Activated CD4-positive, alpha-beta T cell treated with anti-CD3 and anti-CD28 coated beads, Interleukin-2, amount 10 ng/mL, durations not matched to agents 24 days and 14 days (primary cell): ENCODE results near the gene LACTB. TPM values are rescaled to one million over a fixed set of nuclear protein-coding genes. Genes with fewer than 3 reads are reported as not detected.

Experiments
- DNase-seq: peaks from one replicate; pipeline ENCODE4 v3.0.0; 2022
- H3K27ac Mint-ChIP-seq: one replicate; pipeline ENCODE4 v1.8.0; 2022; ENCODE audit warnings: mild to moderate bottlenecking, mixed read lengths
- H3K27me3 Mint-ChIP-seq: one replicate; pipeline ENCODE4 v1.8.0; 2022; ENCODE audit warnings: mixed read lengths
- H3K36me3 Mint-ChIP-seq: one replicate; pipeline ENCODE4 v1.8.0; 2022; ENCODE audit warnings: low read depth, mild to moderate bottlenecking, mixed read lengths
- H3K4me1 Mint-ChIP-seq: one replicate; pipeline ENCODE4 v1.8.0; 2021; ENCODE audit warnings: mixed read lengths
- H3K4me3 Mint-ChIP-seq: one replicate; pipeline ENCODE4 v1.8.0; 2022; ENCODE audit warnings: mild to moderate bottlenecking, moderate library complexity, mixed read lengths
- H3K9me3 Mint-ChIP-seq: one replicate; pipeline ENCODE4 v1.8.0; 2021; ENCODE audit warnings: mixed read lengths
- intact Hi-C: fragments of 100-400 bp; cut with micrococcal nuclease; formaldehyde crosslinking; loops from one replicate; pipeline ENCODE4 v1.15.1; 2023
- total RNA-seq: library from RNA; stranded (reverse); gene quantifications from 2 replicates; pipeline ENCODE4 v1.2.3, GENCODE V29; 2022

LACTB gene
- total RNA-seq, 1 donor from 2014 or later, result 15.7 TPM

- intact Hi-C loops, result no loop called here
- H3K27ac Mint-ChIP-seq, result no peak overlapping the region
- H3K36me3 Mint-ChIP-seq, result peaks cover 11% of the 10 kb centered on the region
- no peaks in the 10 kb centered on the region for H3K9me3 Mint-ChIP-seq
- no peak overlapping the region for H3K4me3 Mint-ChIP-seq
- DNase-seq, result no peak
- H3K27me3 Mint-ChIP-seq, result peaks cover 11% of the 10 kb centered on the region
- peaks cover 13% of the 10 kb centered on the region for H3K4me1 Mint-ChIP-seq
These were observed 64.4 kb downstream of the LACTB start for GRCh38 chr15:63186065-63186464.

GRCh38 chr15:63187589-63188226 lies 66.0 kb downstream of the LACTB start:
- Mint-ChIP-seq H3K9me3 (no peaks in the 10 kb centered on the region), H3K27ac (no peak overlapping the region), H3K27me3 (peaks cover 6% of the 10 kb centered on the region), H3K4me1 (peaks cover 28% of the 10 kb centered on the region), H3K36me3 (peaks cover 22% of the 10 kb centered on the region), H3K4me3 (peak overlapping the region; percentile 92)
- intact Hi-C loops, result loop anchor here (2.0 kb wide), 2 partner anchors 31 to 45 kb away; partner anchors contain the start of gene RPS27L
- no peak for DNase-seq

- H3K9me3 Mint-ChIP-seq, result no peaks in the 10 kb centered on the region
- peaks cover 25% of the 10 kb centered on the region for H3K36me3 Mint-ChIP-seq
- H3K27ac Mint-ChIP-seq, result peak overlapping the region; percentile 92
- intact Hi-C loops, result loop anchor here (2.0 kb wide), 2 partner anchors 32 to 44 kb away; partner anchors contain the start of gene RPS27L
- peaks cover 6% of the 10 kb centered on the region for H3K27me3 Mint-ChIP-seq
- DNase-seq, result no peak
- peaks cover 33% of the 10 kb centered on the region for H3K4me1 Mint-ChIP-seq
- peak overlapping the region; percentile 92 for H3K4me3 Mint-ChIP-seq
These were observed 66.7 kb downstream of the LACTB start for GRCh38 chr15:63188247-63188925.

- Mint-ChIP-seq H3K4me1 (peaks cover 39% of the 10 kb centered on the region), H3K36me3 (peaks cover 30% of the 10 kb centered on the region)
- DNase-seq, result peak; percentile 99
These were observed 67.5 kb downstream of the LACTB start, which contains the start of gene RAB8B for GRCh38 chr15:63188926-63189871. TSS of gene RAB8B (plus strand) at chr15:63189606. CDS start at chr15:63189625, 19 bp downstream.

GRCh38 chr15:63189941-63190768 lies 68.5 kb downstream of the LACTB start:
- peaks cover 46% of the 10 kb centered on the region for H3K4me1 Mint-ChIP-seq
- peak; percentile 70 for DNase-seq
- no peaks in the 10 kb centered on the region for H3K9me3 Mint-ChIP-seq
- intact Hi-C loops, result loop anchor here (1.0 to 10.0 kb wide), 7 partner anchors 33 to 312 kb away; partner anchors contain the start of genes APH1B, RPS27L and USP3
- H3K27me3 Mint-ChIP-seq, result peaks cover 4% of the 10 kb centered on the region
- H3K27ac Mint-ChIP-seq, result peak overlapping the region; percentile 86
- H3K36me3 Mint-ChIP-seq, result peaks cover 36% of the 10 kb centered on the region
- peak overlapping the region; percentile 92 for H3K4me3 Mint-ChIP-seq

More at GRCh38 chr15:63188926-63189871, 67.5 kb downstream of the LACTB start, which contains the start of gene RAB8B:
- Mint-ChIP-seq H3K27me3 (peaks cover 6% of the 10 kb centered on the region), H3K27ac (peak within 1 kb of the TSS; percentile 92), H3K9me3 (no peaks in the 10 kb centered on the region), H3K4me3 (peak within 1 kb of the TSS; percentile 92)
- intact Hi-C loops, result loop anchor here (1.0 to 2.0 kb wide), 4 partner anchors 32 to 88 kb away; partner anchors contain the start of genes APH1B and RPS27L

GRCh38 chr15:63190769-63191649 lies 69.3 kb downstream of the LACTB start:
- H3K36me3 Mint-ChIP-seq, result peaks cover 44% of the 10 kb centered on the region
- no peaks in the 10 kb centered on the region for H3K9me3 Mint-ChIP-seq
- H3K4me1 Mint-ChIP-seq, result peaks cover 55% of the 10 kb centered on the region
- H3K4me3 Mint-ChIP-seq, result peak overlapping the region; percentile 92
- intact Hi-C loops, result loop anchor here (5.0 to 10.0 kb wide), 3 partner anchors 181 to 311 kb away; partner anchors contain the start of gene USP3
- DNase-seq, result no peak
- peaks cover 2% of the 10 kb centered on the region for H3K27me3 Mint-ChIP-seq
- peak overlapping the region; percentile 98 for H3K27ac Mint-ChIP-seq

Other genes with a start within 250 kb of the LACTB start
- 10.1 and 10.6 TPM in 2 replicates for gene TPM1, start 79.1 kb upstream of the LACTB start, total RNA-seq
- 167 and 179 TPM in 2 replicates for gene RPS27L, start 35.6 kb downstream of the LACTB start, total RNA-seq
- 186 and 187 TPM in 2 replicates for gene RAB8B, start 67.7 kb downstream of the LACTB start, total RNA-seq
- gene APH1B, start 155.7 kb downstream of the LACTB start, total RNA-seq, result 3.7 and 3.8 TPM in 2 replicates